VCaP (cell line): Measurements from ENCODE around the gene ABCB9.

Experiments
- H3K27ac ChIP-seq: fragments of 450-650 bp; 2 replicates; pipeline ENCODE4 v1.5.1; 2017
- TF ChIP-seq, protein P1 (sequence below): fragments of 450-650 bp; conservative IDR thresholded peaks from 2 replicates; pipeline ENCODE4 v1.5.1; 2017; ENCODE audit warnings: mild to moderate bottlenecking, moderate library complexity

Gene ABCB9

DNA sequence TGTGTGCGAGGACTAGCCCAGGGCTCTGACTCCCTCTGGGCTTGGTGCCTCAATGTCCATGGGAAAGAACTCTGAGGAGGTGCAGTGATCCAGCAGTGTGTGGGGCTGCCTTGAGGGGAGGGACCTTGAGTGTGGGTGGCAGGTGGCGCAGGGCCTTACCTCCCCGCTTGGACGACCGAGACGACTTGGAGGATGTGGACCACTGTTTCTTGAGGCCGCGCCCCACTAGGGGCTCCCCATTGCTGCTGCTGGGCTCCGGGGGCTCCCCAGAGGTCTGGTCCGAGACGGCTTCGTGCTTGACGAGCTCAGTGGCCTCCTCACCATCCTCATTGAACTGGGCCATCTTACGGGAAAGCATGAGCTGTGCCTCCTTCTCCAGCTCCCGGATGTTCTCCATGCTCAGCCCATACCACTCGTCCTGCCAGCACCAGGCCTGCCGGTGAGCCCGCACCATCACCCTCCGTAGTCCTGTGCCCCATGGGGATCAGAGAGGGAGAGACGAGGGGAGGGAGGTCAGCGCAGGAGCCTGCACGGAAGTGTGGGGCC, 38.9 kb upstream of the ABCB9 start:
- no peak overlapping the region for H3K27ac ChIP-seq
- TF ChIP-seq, protein P1, sequence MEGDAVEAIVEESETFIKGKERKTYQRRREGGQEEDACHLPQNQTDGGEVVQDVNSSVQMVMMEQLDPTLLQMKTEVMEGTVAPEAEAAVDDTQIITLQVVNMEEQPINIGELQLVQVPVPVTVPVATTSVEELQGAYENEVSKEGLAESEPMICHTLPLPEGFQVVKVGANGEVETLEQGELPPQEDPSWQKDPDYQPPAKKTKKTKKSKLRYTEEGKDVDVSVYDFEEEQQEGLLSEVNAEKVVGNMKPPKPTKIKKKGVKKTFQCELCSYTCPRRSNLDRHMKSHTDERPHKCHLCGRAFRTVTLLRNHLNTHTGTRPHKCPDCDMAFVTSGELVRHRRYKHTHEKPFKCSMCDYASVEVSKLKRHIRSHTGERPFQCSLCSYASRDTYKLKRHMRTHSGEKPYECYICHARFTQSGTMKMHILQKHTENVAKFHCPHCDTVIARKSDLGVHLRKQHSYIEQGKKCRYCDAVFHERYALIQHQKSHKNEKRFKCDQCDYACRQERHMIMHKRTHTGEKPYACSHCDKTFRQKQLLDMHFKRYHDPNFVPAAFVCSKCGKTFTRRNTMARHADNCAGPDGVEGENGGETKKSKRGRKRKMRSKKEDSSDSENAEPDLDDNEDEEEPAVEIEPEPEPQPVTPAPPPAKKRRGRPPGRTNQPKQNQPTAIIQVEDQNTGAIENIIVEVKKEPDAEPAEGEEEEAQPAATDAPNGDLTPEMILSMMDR: no peak

DNA sequence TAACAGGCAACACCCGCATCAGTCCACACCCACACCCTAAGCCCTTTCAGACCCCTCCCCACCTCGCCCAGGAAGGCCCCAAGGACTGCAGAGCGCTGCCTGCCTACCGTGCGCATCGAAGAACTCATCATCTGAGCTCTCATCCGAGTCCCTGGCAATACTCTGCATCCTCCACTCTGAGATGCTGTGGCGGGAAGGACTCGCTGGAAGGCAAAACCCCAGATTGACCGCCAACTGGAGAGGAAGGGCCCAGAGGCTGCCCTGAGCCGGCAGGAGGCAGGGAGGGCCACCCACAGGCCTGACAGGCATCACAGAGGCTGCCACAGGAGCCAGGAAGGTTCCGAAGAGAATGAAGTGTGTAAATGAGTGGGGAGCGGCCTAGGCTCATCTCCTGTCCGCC, 38.0 kb upstream of the ABCB9 start:
- TF ChIP-seq, protein P1: no peak
- H3K27ac ChIP-seq: no peak overlapping the region

DNA sequence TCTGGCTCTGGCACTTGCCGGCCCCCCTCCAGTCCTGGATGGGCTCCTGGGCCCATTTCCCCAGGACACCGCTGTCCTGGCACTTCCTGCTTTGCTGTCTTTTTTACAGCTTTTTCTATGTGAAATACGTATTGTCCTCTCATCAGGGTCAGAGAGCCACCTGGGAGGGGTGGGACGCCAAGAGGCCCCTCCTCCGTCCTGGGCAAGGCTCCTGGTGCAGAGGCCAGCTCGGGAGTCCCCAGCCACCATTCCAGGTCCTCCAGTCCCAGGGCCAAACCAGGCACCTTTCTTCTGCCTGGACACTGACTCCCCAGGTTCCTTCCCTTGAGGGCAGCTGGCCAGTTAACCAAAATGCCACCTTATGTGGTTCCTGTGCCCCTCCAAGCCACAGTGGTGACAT, 37.0 kb upstream of the ABCB9 start:
- no peak overlapping the region for H3K27ac ChIP-seq
- TF ChIP-seq, protein P1: no peak

DNA sequence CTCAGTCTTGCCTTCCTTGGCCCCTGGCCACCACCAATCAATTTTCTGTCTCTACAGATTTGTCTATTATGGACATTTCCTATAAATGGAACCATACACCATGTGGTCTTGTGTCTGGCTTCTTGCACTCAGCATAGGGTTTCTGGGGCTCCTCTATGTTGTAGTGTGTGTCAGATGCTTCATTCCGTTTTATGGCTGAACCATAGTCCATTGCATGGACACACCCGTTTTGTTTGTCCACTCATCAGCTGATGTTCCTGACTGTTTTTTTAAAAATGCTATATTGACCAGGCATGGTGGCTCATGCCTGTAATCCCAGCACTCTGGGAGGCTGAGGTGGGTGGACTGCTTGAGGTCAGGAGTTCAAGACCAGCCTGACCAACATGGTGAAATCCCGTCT, 35.2 kb upstream of the ABCB9 start:
- TF ChIP-seq, protein P1: no peak
- H3K27ac ChIP-seq: no peak overlapping the region

DNA sequence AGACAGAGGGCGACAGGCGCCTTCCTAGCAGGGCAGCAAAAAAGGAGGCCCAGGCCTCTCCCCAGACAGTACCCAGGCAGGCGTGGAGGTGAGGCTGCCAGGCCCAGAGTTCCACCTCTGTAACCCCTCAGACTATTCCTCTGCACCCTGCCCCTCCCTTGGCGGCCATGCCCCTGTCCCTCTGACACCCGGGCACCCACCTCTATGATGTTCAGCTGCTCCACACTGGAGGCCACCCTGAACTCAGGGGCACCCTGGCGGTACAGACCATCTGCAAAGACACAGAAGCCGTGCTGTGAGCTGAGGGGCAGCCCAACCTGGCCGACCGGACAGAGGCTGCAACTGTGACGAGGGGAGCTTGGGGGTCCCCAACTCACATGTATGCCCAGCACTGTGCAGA, 34.3 kb upstream of the ABCB9 start:
- TF ChIP-seq, protein P1: no peak
- no peak overlapping the region for H3K27ac ChIP-seq

DNA sequence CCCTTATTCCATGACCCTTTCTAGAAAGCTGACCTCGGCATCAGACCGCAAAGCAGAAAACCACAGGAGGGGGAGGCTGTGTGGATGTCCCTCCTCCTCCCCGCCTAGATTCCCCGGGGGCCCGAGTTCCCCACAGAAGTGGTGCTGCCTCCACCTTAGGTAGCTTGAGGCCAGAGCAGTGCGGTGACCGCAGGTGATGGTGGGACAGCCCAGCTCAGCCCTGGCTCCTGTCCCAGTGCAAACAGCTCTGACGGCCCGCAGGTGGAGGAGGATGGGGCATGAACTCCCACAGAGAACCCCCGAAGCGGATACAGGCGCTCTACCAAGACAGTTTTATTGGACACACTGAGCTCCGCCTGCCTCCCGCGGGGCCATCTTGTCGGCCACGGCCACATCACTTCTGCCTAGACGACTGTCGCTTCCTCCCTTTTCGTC, 33.7 kb upstream of the ABCB9 start:
- TF ChIP-seq, protein P1: no peak
- H3K27ac ChIP-seq: no peak overlapping the region

DNA sequence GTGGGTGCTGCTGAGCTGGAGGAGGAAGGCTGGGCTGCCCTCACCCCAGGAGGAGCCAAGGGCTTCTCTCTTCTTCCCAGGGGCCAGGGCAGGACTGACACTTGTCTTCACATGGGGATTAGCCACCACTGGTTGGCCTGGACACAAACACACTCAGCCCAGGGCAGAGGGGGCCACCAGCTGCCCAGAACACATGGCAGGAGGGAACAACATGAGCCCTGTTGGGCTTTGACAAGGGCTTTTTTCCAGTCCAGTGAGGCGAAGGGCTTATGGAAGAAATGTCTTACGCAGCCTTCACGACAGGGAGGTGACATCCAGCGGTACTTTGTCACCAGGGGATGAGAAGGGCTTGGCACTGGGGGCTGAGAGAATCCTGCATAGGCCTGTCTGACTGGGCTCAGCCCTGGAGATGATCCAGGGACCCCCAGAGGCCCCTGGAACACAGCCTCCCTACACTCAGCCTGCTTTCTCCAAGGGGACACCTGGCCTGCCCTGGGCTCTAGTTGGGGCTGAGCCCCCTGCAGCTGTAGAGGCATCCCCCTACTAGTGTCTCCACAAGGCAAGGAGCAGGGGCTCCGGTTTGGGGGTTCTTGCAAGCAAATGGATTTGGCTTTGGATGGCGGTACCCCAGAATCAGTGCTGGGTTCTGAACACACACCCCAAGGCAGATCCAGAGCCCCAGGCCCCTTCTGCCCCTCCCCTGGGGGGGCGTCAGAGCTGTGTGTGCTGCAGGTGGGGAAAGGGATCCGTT, 33.1 kb upstream of the ABCB9 start:
- no peak overlapping the region for H3K27ac ChIP-seq
- TF ChIP-seq, protein P1: no peak
